Lower lobe of right lung (tissue), 2 donors: ENCODE data around the gene SLC24A1. TPM values are rescaled to one million over a fixed set of nuclear protein-coding genes. Genes with fewer than 3 reads are reported as not detected.

Experiments used
- ATAC-seq, 2 donors: fragments of 200-7000 bp; cut with Tn5 transposase; one replicate each; pipeline ENCODE4 v1.9.1; 2020 to 2022; ENCODE audit warnings: mild to moderate bottlenecking in 2 of 2, moderate library complexity in 2 of 2
- DNase-seq: peaks from one replicate; pipeline ENCODE4 v3.0.0-alpha.2; 2020
- H3K27ac ChIP-seq: fragments of 200-600 bp; one replicate; pipeline ENCODE4 v1.8.0; 2022
- H3K27me3 ChIP-seq: fragments of 200-600 bp; one replicate; pipeline ENCODE4 v1.8.0; 2022; ENCODE audit warnings: low read depth
- H3K36me3 ChIP-seq: fragments of 200-600 bp; one replicate; pipeline ENCODE4 v1.8.0; 2022; ENCODE audit warnings: mild to moderate bottlenecking
- H3K4me1 ChIP-seq: fragments of 200-600 bp; one replicate; pipeline ENCODE4 v1.8.0; 2022
- H3K4me3 ChIP-seq: fragments of 200-600 bp; one replicate; pipeline ENCODE4 v1.8.0; 2022; ENCODE audit warnings: mild to moderate bottlenecking
- H3K9me3 ChIP-seq: fragments of 200-600 bp; one replicate; pipeline ENCODE4 v1.8.0; 2022
- CTCF ChIP-seq: fragments of 200-600 bp; IDR thresholded peaks from one replicate; pipeline ENCODE4 v1.8.0; 2022; ENCODE audit warnings: antibody characterized with exemption, mild to moderate bottlenecking
- intact Hi-C: fragments of 100-400 bp; cut with DNase I; formaldehyde crosslinking; loops from one replicate; pipeline ENCODE4 v1.11.0; 2022
- total RNA-seq: library from RNA; stranded (reverse); fragmentation: NEBNext Ultra II Directional; extraction: Animal tissue kit (Norgen Biotek cat#: 25700); gene quantifications from one replicate; pipeline ENCODE4 v1.2.1, GENCODE V29; 2021
- donor health status: DM: no; HTN: yes; CAD: no; lungs with severe emphysema.

Gene SLC24A1
- total RNA-seq, 1 donor from 2014 or later: 11.4 TPM

- ATAC-seq (no peak), DNase-seq (no peak)
- TF ChIP-seq CTCF: no peak
- intact Hi-C loops: no loop called here
- no peaks in the 10 kb centered on the region for H3K27me3 ChIP-seq
- no peaks in the 10 kb centered on the region for H3K9me3 ChIP-seq
- no peak overlapping the region for H3K4me3 ChIP-seq
- peaks cover 93% of the 10 kb centered on the region for H3K36me3 ChIP-seq
- H3K4me1 ChIP-seq: no peaks in the 10 kb centered on the region
- no peak overlapping the region for H3K27ac ChIP-seq
Observed at GRCh38 chr15:65598468-65598867, 23.3 kb upstream of the SLC24A1 start.

GRCh38 chr15:65599677-65600076 lies 22.1 kb upstream of the SLC24A1 start:
- DNase-seq: no peak
- no peak for ATAC-seq
- no peaks in the 10 kb centered on the region for H3K9me3 ChIP-seq
- no peaks in the 10 kb centered on the region for H3K27me3 ChIP-seq
- TF ChIP-seq CTCF: no peak
- intact Hi-C loops: no loop called here
- H3K4me1 ChIP-seq: no peaks in the 10 kb centered on the region
- no peak overlapping the region for H3K27ac ChIP-seq
- no peak overlapping the region for H3K4me3 ChIP-seq
- H3K36me3 ChIP-seq: peaks cover 93% of the 10 kb centered on the region

GRCh38 chr15:65603134-65603533 lies 18.6 kb upstream of the SLC24A1 start:
- no peak overlapping the region for H3K4me3 ChIP-seq
- H3K4me1 ChIP-seq: no peaks in the 10 kb centered on the region
- peaks cover 62% of the 10 kb centered on the region for H3K36me3 ChIP-seq
- H3K27ac ChIP-seq: no peak overlapping the region
- no peaks in the 10 kb centered on the region for H3K9me3 ChIP-seq
- no peak for ATAC-seq
- H3K27me3 ChIP-seq: no peaks in the 10 kb centered on the region
- intact Hi-C loops: no loop called here
- no peak for DNase-seq
- TF ChIP-seq CTCF: no peak

GRCh38 chr15:65603559-65603958 lies 18.2 kb upstream of the SLC24A1 start:
- Histone ChIP-seq H3K4me3 (no peak overlapping the region), H3K27ac (no peak overlapping the region), H3K4me1 (no peaks in the 10 kb centered on the region), H3K36me3 (peaks cover 58% of the 10 kb centered on the region), H3K9me3 (no peaks in the 10 kb centered on the region), H3K27me3 (no peaks in the 10 kb centered on the region)
- no peak for DNase-seq
- intact Hi-C loops: no loop called here
- no peak for TF ChIP-seq CTCF
- ATAC-seq: no peak

GRCh38 chr15:65610871-65611718 lies 10.6 kb upstream of the SLC24A1 start, which contains the start of gene INTS14:
Gene INTS14 (minus strand): TSS chr15:65611131. CDS start chr15:65607380, 3,751 bp downstream.
- DNase-seq (peak; percentile 99), ATAC-seq (peak; percentile 100)
- Histone ChIP-seq H3K36me3 (no peaks in the 10 kb centered on the region), H3K27me3 (no peaks in the 10 kb centered on the region), H3K9me3 (no peaks in the 10 kb centered on the region), H3K4me3 (peak within 1 kb of the TSS; percentile 87), H3K27ac (peak within 1 kb of the TSS; percentile 95), H3K4me1 (peaks cover 25% of the 10 kb centered on the region)
- TF ChIP-seq CTCF: peak; percentile 57
- intact Hi-C loops: no loop called here
